GM12878 (cell line): ENCODE results near the gene DDX24. TPM values are rescaled to one million over a fixed set of nuclear protein-coding genes. Genes with fewer than 3 reads are reported as not detected.

Experiments
- ATAC-seq: fragments of 200-7000 bp; cut with Tn5 transposase; 3 replicates; pipeline ENCODE4 v1.9.1; 2020; ENCODE audit warnings: mild to moderate bottlenecking, moderate library complexity
- BruUV-seq: library from RNA; stranded (reverse); fragments of 400-500 nt; replicated peaks from 2 replicates; lab custom pipeline; 2021; lab: Mats Ljungman, UMichigan
- CTCF ChIA-PET: fragments of 300-600 bp; sonication (Branson Sonifier 250); formaldehyde crosslinking; extraction: SDS; loops from one replicate; lab custom pipeline; 2021; ENCODE audit warnings: inconsistent platforms; lab: Yijun Ruan, JAX
- POLR2A ChIA-PET: fragments of 350-600 bp; formaldehyde crosslinking; extraction: SDS; loops from one replicate; lab custom pipeline; 2021; ENCODE audit warnings: inconsistent platforms; lab: Charles Lee
- RAD21 ChIA-PET: fragments of 300-600 bp; sonication (Branson Sonifier 250); formaldehyde crosslinking; loops from one replicate; lab custom pipeline; 2023; ENCODE audit warnings: antibody characterized with exemption; ENCODE audit not compliant: unreplicated experiment; lab: Charles Lee
- SMC1A ChIA-PET: fragments of 300-600 bp; sonication (Branson Sonifier 250); formaldehyde crosslinking; loops from one replicate; lab custom pipeline; 2023; ENCODE audit not compliant: unreplicated experiment, uncharacterized antibody; lab: Charles Lee
- DNase-seq: peaks from one replicate; pipeline ENCODE4 v3.0.0-alpha.2; 2011; ENCODE audit warnings: low read depth, low spot score
- FAIRE-seq: peaks from 3 replicates; lab custom pipeline; 2011; peaks lifted over from hg19 to GRCh38; lab: Jason Lieb, UNC
- H2AFZ ChIP-seq: 2 replicates; pipeline ENCODE4 v1.6.0; 2011; ENCODE audit warnings: low read depth, low read length, control low read depth; ENCODE audit not compliant: control insufficient read depth
- H3K27ac ChIP-seq: 2 replicates; pipeline ENCODE4 v1.5.1; 2011; ENCODE audit warnings: control low read depth; ENCODE audit not compliant: control insufficient read depth, insufficient read depth
- H3K27me3 ChIP-seq, 2 experiments: replicated peaks in 1 of 2; 2 replicates each; pipeline versions ENCODE4 v1.6.0 to v1.6.1; 2011; ENCODE audit warnings: low read length in 1 of 2; ENCODE audit not compliant: control insufficient read depth in 2 of 2, insufficient read depth in 2 of 2
- H3K36me3 ChIP-seq, 2 experiments: 2 replicates each; pipeline ENCODE4 v1.5.1; 2011; ENCODE audit warnings: low read length in 1 of 2; ENCODE audit not compliant: control insufficient read depth in 2 of 2, insufficient read depth in 2 of 2
- H3K4me1 ChIP-seq: 2 replicates; pipeline ENCODE4 v1.6.1; 2011; ENCODE audit warnings: mild to moderate bottlenecking, low read length, moderate library complexity, mixed read lengths; ENCODE audit not compliant: control insufficient read depth, insufficient read depth
- H3K4me2 ChIP-seq: 2 replicates; pipeline ENCODE4 v1.6.0; 2011; ENCODE audit warnings: control low read depth; ENCODE audit not compliant: control insufficient read depth, insufficient read depth
- H3K4me3 ChIP-seq: fragments of 200-600 bp; sonication (generic); 2 replicates; pipeline ENCODE4 v1.5.1; 2016
- H3K79me2 ChIP-seq: 2 replicates; pipeline ENCODE4 v1.6.0; 2011; ENCODE audit warnings: low read length; ENCODE audit not compliant: control insufficient read depth, insufficient read depth
- H3K9ac ChIP-seq: 2 replicates; pipeline ENCODE4 v1.8.0; 2011; ENCODE audit warnings: low read length, control low read depth, mixed read lengths; ENCODE audit not compliant: control insufficient read depth, insufficient read depth
- H3K9me3 ChIP-seq: replicated peaks from 3 replicates; pipeline ENCODE4 v1.5.1; 2011; ENCODE audit warnings: mild to moderate bottlenecking, low read length; ENCODE audit not compliant: control insufficient read depth, insufficient read depth
- H4K20me1 ChIP-seq: 2 replicates; pipeline ENCODE4 v1.6.0; 2011; ENCODE audit not compliant: control insufficient read depth, insufficient read depth
- CBX5 ChIP-seq: sonication (generic); IDR thresholded peaks from 2 replicates; pipeline ENCODE4 v1.6.1; 2016; ENCODE audit warnings: low read depth, moderate library complexity, mild to moderate bottlenecking, inconsistent platforms
- E2F4 ChIP-seq: IDR thresholded peaks from 2 replicates; pipeline ENCODE4 v1.6.1; 2012; ENCODE audit warnings: low read depth, low read length, improper control_type of control experiment
- KLF5 ChIP-seq: fragments of 450-650 bp; IDR thresholded peaks from 2 replicates; pipeline ENCODE4 v1.6.1; 2014; ENCODE audit warnings: mild to moderate bottlenecking; ENCODE audit not compliant: partially characterized antibody
- NBN ChIP-seq: fragments of 450-650 bp; IDR thresholded peaks from 2 replicates; pipeline ENCODE4 v1.6.1; 2016
- NFXL1 ChIP-seq: fragments of 450-650 bp; IDR thresholded peaks from 2 replicates; pipeline ENCODE4 v1.6.1; 2017; ENCODE audit warnings: antibody characterized with exemption, mild to moderate bottlenecking, borderline replicate concordance
- POLR2A ChIP-seq: IDR thresholded peaks from 2 replicates; pipeline ENCODE4 v1.6.1; 2011; ENCODE audit warnings: low read depth, mild to moderate bottlenecking, low read length
- POU2F2 ChIP-seq: IDR thresholded peaks from 3 replicates; pipeline ENCODE4 v1.6.1; 2011; ENCODE audit warnings: low read depth, mild to moderate bottlenecking, low read length, borderline replicate concordance
- RFX5 ChIP-seq: IDR thresholded peaks from 2 replicates; pipeline ENCODE4 v1.6.1; 2011; ENCODE audit warnings: low read depth, low read length, improper control_type of control experiment
- SMC3 ChIP-seq: IDR thresholded peaks from 2 replicates; pipeline ENCODE4 v1.6.1; 2011; ENCODE audit warnings: low read length, improper control_type of control experiment, borderline replicate concordance
- SREBF2 ChIP-seq: IDR thresholded peaks from 2 replicates; pipeline ENCODE4 v1.6.1; 2012; ENCODE audit warnings: mild to moderate bottlenecking, low read length
- WGBS: methylation state at CpG from one replicate; pipeline ENCODE4 v1.1.6; 2016; ENCODE audit warnings: low lambda C conversion rate; ENCODE audit not compliant: insufficient replicate concordance, insufficient coverage; ENCODE audit errors: missing lambda C conversion rate; 5-methylcytosine and 5-hydroxymethylcytosine counted together
- in situ Hi-C: fragments of 300-500 bp; cut with MboI; formaldehyde crosslinking; loops from 9 replicates; pipeline ENCODE4 v1.14.3; 2018; ENCODE audit warnings: mixed read lengths
- intact Hi-C: fragments of 100-400 bp; cut with micrococcal nuclease; formaldehyde crosslinking; loops from one replicate; pipeline ENCODE4 v1.14.2; 2022; ENCODE audit not compliant: unreplicated experiment
- polyA plus RNA-seq, 11 experiments: library from polyadenylated mRNA; depleted of rRNA in 4 of 11; unstranded in 6 of 11; stranded (reverse) in 5 of 11; fragments of >200 nt; fragmentation: Nextera tagmentation in 4 of 11; fragmentation: Illumina TruSeq in 1 of 11; extraction: Ambion mirVana in 4 of 11; extraction: Trizol in 1 of 11; gene quantifications; 1 replicate in 1 of 11; 2 replicates in 10 of 11; pipeline versions ENCODE4 v1.2.1 to v1.2.3, GENCODE V29; 2011 to 2016; ENCODE audit warnings: inconsistent platforms in 2 of 11, missing spikeins in 2 of 11, low read depth in 1 of 11
- total RNA-seq, 4 experiments: library from RNA; depleted of rRNA in 3 of 4; stranded (reverse); fragments of >200 nt in 3 of 4; fragmentation: Illumina TruSeq in 1 of 4; extraction: Trizol in 1 of 4; gene quantifications; 2 replicates each; pipeline versions ENCODE4 v1.2.1 to v1.2.3, GENCODE V29; 2013 to 2021

Gene DDX24
- total and polyA plus RNA-seq, 10 of the 15 experiments (the other 5 are each of a cell fraction or from before 2014, with no cell fraction given) = 137 to 266 (median 184) TPM

GRCh38 chr14:94126800-94127199 lies 45.8 kb upstream of the DDX24 start:
- H4K20me1 ChIP-seq = no peaks in the 10 kb centered on the region
- in situ Hi-C loops = no loop called here
- DNase-seq (no peak), ATAC-seq (no peak), FAIRE-seq (no peak)
- H3K9ac ChIP-seq = no peak overlapping the region
- H3K9me3 ChIP-seq = no peaks in the 10 kb centered on the region
- WGBS = 97% methylated on average over 5 of the region's 5 CpGs
- intact Hi-C loops = no loop called here
- SMC1A ChIA-PET = interaction anchor here (1.1 kb wide), 1 partner anchor 10 kb away, joined by 4 read pairs; no protein-coding TSS in a partner anchor
- RAD21 ChIA-PET = interaction anchor here (1.0 kb wide), 1 partner anchor 90 kb away, joined by 3 read pairs; no protein-coding TSS in a partner anchor
- H3K4me1 ChIP-seq = peaks cover 10% of the 10 kb centered on the region; the same call in 1 of the 2 replicates
- BruUV-seq = no TSS peak
- H3K79me2 ChIP-seq = no peaks in the 10 kb centered on the region
- POLR2A ChIA-PET = no interaction called here
- H3K4me2 ChIP-seq = no peak overlapping the region
- no peak overlapping the region for H2AFZ ChIP-seq
- H3K4me3 ChIP-seq = no peak overlapping the region
- no peak for TF ChIP-seq E2F4
- TF ChIP-seq KLF5 = no peak
- H3K36me3 ChIP-seq = no peaks in the 10 kb centered on the region; a peak in 1 of 4 replicates
- H3K27ac ChIP-seq = no peak overlapping the region
- CTCF ChIA-PET = interaction anchor here (3.3 kb wide), 1 partner anchor 10 kb away, joined by 13 read pairs; no protein-coding TSS in a partner anchor
- peaks cover 0 to 4% of the 10 kb centered on the region in 2 experiments; a peak in 1 of 4 replicates for H3K27me3 ChIP-seq

DNA sequence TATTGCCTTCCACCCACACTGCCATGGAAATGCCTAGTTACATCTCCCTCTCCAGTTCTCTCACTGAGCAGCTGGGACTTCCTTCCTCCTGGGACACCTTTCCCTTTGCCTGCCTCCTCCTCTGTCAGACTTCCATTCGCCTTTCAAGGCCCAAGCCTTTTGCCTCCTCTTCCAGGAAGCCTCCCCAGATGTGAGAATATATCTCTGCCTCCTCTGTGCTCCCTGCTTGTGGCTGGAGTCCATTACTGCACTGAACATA lies 45.3 kb upstream of the DDX24 start:
- CTCF ChIA-PET = interaction anchor here (3.3 kb wide), 1 partner anchor 10 kb away, joined by 13 read pairs; no protein-coding TSS in a partner anchor
- Histone ChIP-seq H3K9me3 (no peaks in the 10 kb centered on the region), H3K27me3 (peaks cover 0 to 4% of the 10 kb centered on the region in 2 experiments; a peak in 1 of 4 replicates), H3K4me1 (peaks cover 10% of the 10 kb centered on the region; the same call in 1 of the 2 replicates), H2AFZ (no peak overlapping the region), H3K79me2 (no peaks in the 10 kb centered on the region), H3K9ac (no peak overlapping the region), H3K4me3 (no peak overlapping the region), H3K36me3 (no peaks in the 10 kb centered on the region; a peak in 1 of 4 replicates), H3K4me2 (no peak overlapping the region), H3K27ac (no peak overlapping the region), H4K20me1 (no peaks in the 10 kb centered on the region)
- 64% methylated on average over 1 of the region's 1 CpG for WGBS
- no peak for ATAC-seq
- no peak for DNase-seq
- BruUV-seq = no TSS peak
- TF ChIP-seq POLR2A = no peak
- TF ChIP-seq RFX5 = no peak
- no peak for TF ChIP-seq SREBF2
- TF ChIP-seq NFXL1 = no peak
- TF ChIP-seq SMC3 = no peak
- TF ChIP-seq POU2F2 = no peak
- no peak for TF ChIP-seq CBX5
- no peak for TF ChIP-seq NBN
- RAD21 ChIA-PET = no interaction called here
- intact Hi-C loops (no loop called here), in situ Hi-C loops (no loop called here)
- SMC1A ChIA-PET = interaction anchor here (1.1 kb wide), 1 partner anchor 10 kb away, joined by 4 read pairs; no protein-coding TSS in a partner anchor
- FAIRE-seq = no peak
- POLR2A ChIA-PET = interaction anchor here (0.6 kb wide), 1 partner anchor 64 kb away, joined by 3 read pairs; no protein-coding TSS in a partner anchor
